GM18951 (cell line): Measurements from ENCODE around the gene VPS11.

ENCODE experiments used
- POLR2A ChIP-seq: IDR thresholded peaks from 4 replicates; pipeline ENCODE4 v1.6.1; 2011; ENCODE audit warnings: mild to moderate bottlenecking; ENCODE audit not compliant: insufficient read length, insufficient read depth; ENCODE audit errors: extremely low read depth
- in situ Hi-C: fragments of 300-500 bp; cut with MboI; formaldehyde crosslinking; loops from one replicate; pipeline ENCODE4 v1.12.0; 2022; ENCODE audit warnings: low sequenced_read_pairs, mixed read lengths, inconsistent platforms; ENCODE audit not compliant: unreplicated experiment

The VPS11 gene

DNA sequence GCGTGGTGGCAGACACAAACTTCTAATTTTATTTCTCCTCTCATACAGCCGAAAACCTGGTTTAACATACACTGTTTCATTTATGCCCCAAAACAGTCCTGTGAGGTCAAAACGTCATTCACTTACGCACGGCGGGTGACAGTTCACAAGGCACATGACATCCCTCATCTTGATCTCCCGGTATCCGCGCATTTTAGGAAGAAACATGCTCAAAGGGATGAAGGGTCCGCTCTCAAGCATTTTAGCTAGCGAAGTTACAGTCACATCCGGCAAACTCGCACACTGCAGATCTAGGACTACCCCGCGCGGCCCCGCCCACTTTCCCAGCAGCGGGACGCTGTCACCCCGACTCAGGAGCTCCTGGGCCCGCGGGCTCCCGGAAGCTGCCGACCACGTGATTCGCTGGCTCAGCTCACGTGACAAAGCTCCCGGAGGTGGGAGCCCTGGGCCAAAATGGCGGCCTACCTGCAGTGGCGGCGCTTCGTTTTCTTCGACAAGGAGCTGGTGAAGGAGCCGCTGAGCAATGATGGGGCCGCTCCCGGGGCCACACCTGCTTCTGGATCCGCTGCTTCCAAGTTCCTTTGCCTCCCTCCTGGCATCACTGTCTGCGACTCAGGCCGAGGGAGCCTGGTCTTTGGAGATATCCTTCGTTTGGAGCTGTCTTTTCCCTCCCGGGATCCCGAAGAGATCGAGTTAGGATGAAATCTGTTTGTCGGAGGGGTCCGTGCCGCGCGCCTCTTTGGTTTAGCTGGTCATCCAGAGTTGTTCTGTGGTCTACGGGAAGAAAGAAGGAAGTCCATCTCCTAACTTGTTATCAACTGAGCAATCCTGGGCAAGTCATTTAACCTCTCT lies at the start of gene VPS11:
TSS of gene VPS11 (plus strand) at position 448 of the 852 bp plus-strand sequence. CDS start at position 454, 6 bp downstream.
- peak; percentile 85 for TF ChIP-seq POLR2A
- in situ Hi-C loops: no loop called here

DNA sequence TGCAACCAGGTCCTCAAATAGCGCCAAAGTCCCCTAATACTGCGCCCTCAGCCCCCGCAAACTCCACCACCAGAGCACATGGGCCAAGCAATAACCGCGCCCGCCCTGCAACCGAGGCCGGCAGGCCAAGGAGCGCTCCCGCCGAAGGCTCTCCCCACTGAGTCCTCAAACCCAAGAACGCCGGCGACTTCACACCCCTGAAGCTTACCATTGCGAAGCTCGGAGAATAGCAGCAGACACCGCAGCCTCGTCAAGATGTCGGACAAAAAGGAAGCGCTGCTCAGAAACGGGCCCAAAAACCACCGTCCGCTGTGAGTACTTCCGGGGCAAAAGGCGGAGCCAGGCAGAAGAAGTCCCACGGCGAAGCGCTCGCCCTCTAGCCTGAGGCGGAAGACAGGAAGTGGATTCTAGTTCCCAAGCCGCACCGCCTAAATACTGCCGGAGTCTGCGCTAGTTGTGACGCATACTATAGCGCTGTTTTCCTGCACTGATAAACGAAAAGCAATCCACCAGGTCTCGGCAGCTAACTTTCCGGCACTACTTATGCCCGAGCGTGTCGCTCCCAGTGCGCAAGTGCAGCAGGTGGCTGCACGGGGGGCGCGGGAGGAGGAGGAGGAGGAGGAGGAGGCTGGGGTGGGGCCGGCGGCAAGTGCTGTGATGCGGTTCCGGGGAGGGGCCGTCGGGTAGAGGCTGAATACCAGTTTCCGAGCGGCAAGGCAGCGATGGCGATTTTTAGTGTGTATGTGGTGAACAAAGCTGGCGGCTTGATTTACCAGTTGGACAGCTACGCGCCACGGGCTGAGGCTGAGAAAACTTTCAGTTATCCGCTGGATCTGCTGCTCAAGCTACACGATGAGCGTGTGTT lies 49.3 kb upstream of the VPS11 start, which contains the start of the genes RPS25 and TRAPPC4:
TSS of gene RPS25 (minus strand) at position 270 of the 865 bp plus-strand sequence. CDS start at position 211, 59 bp downstream.
TSS of gene TRAPPC4 (plus strand) at position 693 of the 865 bp plus-strand sequence. CDS start at position 723, 30 bp downstream.
- in situ Hi-C loops: no loop called here

DNA sequence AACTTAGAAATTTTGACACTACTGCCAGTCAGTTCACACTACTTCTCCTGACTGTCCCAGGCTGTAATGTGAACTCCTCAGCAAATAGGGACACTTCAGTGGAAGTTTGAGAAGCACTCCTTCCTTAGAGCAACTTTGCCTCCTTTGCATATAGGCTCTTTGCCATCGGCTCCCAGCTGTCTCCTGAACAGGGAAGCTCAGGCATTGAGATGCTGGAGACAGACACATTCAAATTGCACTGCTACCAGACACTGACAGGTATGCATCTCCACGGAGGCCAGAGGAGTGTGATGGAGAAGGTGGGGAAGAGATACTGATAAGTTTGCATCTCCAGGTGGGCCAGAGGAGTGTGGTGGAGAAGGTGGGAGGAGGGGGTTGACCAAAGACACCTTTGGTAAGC lies 47.6 kb upstream of the VPS11 start:
- in situ Hi-C loops: no loop called here
- no peak for TF ChIP-seq POLR2A

More for the DNA sequence above, 49.3 kb upstream of the VPS11 start, which contains the start of the genes RPS25 and TRAPPC4:
- peak; percentile 91 for TF ChIP-seq POLR2A

DNA sequence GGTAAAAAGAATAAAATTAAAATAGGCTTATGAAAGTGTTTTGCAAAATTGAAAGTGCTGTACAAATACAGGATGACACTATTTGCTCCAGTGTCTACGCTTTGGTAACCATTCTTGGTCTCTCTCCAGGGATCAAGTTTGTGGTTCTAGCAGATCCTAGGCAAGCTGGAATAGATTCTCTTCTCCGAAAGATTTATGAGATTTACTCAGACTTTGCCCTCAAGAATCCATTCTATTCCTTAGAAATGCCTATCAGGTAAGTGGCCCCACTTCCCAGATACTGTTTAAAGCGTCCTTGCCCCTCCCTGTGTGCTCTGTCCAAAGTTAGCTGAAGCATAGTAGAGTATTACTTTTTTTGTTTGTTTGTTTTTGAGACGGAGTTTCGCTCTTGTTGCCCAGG lies 46.0 kb upstream of the VPS11 start:
- in situ Hi-C loops: no loop called here
- no peak for TF ChIP-seq POLR2A

DNA sequence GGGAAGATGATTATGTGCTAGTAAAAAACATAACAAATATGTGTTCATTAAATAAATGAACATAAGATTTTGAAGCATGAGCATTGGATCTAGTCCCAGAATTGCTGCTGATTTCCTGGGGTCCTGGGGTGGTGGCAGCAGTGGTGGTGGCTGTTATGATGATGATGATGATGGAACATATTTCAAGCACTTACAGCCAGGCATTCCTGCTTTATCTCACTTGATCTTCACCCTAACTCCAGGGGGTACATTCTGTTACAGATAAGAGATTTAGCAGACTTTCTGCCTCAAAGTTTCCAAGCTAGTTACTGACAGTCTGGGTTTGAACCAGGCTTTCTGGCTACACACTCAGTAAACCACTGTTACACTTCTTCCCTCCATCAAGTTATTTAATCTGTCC lies 43.9 kb upstream of the VPS11 start:
- no peak for TF ChIP-seq POLR2A
- in situ Hi-C loops: no loop called here

DNA sequence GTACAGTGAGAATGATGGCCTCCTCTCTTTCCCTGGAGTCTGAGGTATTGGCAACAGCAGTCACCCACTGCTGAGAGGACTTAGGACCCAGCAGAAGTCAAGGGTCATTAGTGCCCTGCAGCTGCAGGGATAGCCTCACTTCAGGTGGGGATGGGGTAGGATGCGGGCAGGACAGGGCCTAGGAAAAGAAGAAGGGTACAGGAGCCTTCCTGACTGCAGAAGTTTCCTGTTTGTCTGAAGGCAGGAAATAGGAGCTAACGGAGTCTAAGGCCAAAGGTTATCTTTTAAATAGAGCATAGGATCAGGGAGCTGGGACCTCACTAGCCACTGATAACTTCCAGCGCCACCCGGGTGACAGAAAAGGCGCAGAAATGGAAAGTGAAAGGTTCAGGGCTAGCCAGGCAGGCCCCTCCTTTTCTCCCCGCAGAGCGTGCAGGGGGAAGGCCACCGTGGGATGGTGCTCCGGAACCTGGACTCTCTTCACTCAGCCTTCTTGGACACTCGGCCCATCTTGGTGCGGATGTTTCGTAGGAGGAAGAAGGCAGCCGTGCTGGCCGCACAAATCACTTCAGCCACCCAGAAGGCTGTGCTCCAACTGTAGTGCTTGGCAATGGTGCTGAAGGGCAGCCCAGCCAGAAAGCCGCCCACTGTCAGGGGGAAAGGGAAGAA lies 43.1 kb upstream of the VPS11 start:
- in situ Hi-C loops: no loop called here
- no peak for TF ChIP-seq POLR2A

DNA sequence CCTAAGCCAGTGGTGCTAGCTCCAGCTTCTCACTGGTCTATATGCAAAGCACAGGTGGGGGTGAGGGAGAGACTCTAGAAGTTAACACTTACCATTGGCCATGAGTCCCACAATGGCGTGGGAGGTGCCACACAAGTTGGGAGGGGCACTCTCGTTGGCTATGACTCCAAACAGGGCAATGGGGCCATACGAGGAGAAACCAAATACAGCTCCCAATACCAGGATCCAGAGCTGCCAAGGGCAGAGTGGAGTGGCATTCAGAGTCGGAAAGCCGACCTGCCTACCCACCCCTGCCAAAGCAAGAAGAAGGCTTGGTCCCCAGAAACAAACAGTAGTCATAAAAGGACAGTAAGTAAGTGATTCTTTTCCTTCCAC lies 42.5 kb upstream of the VPS11 start:
- no peak for TF ChIP-seq POLR2A
- in situ Hi-C loops: no loop called here

DNA sequence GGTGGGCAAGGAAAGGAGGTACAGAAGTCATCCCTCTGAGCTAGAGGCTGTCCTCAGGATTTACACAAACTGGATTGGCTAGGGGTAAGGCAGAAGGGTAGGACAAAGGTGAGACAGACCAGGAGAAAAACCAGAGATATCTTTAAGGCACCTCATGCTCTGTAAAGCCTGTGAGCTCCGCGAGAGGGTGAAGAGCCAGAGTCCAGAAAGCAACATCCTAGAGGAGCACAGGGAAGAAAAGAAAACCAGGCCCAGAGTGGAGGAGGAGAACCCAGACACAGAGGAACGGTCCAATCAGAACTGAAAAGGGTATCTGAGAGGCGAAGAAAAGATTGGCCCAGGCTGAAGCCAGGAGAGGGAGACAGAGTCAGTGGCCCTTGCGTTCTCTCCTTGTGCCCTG lies 42.1 kb upstream of the VPS11 start:
- no peak for TF ChIP-seq POLR2A
- in situ Hi-C loops: no loop called here

DNA sequence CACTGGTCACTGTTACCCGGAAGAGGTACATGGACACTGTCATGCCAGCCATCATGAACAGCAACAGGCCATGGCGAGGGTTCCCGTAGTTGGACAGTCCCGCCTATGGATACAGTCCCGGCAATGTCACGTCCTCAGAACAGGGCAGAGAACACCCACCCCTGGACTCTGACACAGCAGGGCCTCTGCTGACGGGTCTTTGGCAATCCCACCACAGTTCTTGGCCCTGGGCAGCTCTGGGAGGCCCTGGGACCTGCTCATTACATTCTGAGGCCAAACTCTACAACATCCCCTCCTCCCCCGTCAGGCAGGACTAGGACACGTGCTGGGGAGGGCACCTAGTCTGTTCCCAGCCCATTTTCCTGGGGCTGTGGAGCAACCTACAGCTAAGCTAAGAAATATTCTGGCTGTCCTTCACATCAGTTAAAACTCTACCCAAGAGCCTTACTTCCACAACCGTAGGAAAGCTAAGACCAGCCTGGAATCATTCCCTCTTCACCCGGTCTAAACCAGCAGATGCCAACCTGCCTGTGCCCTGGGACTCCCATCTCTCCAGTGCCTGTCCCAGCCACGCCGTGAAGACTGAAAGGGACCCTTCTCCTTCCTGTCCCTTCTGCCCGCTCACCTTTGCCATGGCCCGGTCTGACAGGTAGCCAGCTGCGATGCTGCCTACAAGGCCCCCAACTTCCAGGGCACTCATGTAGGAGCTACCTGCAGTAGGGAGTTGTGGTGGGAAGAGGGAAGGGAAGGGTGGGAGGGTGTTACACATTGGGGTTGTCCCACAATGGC lies 41.4 kb upstream of the VPS11 start:
- TF ChIP-seq POLR2A: no peak
- in situ Hi-C loops: no loop called here

DNA sequence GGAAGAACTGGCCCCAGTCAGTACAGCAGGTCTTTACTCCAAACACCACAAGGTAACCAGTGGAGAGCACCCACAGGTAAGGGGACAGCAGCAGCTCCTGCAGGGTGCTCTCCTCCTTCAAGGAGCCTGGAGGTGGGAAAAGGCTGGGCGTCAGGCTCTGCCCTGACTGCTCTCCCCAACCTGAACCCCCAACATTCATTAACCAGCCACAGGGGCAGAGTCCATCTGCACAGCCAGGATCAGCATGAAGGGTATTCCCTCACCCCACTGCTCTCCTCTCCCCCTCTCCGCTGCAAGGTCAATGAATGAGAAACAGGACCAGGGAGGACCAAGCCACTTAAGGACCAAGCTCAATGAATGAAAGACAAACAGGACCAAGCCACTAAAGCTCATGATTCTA lies 40.6 kb upstream of the VPS11 start:
- in situ Hi-C loops: no loop called here
- no peak for TF ChIP-seq POLR2A

DNA sequence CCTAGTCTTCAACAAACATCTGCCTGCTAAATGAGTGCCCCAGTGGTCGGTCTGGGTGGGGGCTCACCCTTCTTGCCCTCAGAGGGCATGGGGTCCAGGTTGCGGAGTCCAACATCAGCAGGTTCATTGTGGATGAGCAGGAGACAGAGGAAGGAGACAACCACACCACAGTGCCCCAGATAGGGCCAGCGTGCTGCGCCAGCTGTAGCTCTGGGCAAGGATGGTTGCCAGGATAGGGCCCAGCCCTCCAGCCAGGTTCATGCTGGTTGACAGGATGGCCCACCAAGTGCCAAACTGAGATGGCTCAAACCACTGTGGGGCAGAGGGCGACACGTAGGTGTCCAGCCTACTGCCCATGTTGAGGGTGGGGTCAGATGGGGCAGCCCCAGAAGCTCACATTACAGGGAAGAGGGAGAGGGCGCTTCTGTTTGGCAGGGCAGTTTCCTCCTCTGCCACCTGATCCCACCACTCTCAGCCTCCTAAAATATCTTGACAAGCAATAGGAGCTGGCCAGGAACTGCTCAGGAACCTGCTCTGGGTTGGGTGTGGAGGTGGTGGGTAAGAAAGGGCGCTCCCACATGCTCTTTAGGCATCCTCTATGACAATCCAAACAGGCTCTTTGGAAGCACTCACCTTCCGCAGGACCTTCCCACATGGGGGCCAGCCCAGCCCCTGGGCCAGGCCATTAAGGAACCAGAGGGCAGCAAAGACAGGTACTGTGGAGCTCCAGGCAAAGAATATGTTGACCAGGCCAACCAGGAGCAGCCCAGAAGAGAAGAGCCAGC lies 39.9 kb upstream of the VPS11 start:
- in situ Hi-C loops: no loop called here
- TF ChIP-seq POLR2A: no peak
